HuH-7 (cell line): ENCODE data around the gene CFAP107.
"Not testable (repeated sequence)": the region's sequence is repeated elsewhere in the genome, so short reads cannot be mapped to it uniquely, and the experiment has no call there.

Experiments
- DNase-seq: peaks from one replicate; pipeline ENCODE4 v3.0.0; 2011; ENCODE audit warnings: low spot score

Gene CFAP107

GRCh38 chr1:12778907-12779306 is 32.9 kb downstream of the CFAP107 start:
- DNase-seq: no peak

GRCh38 chr1:12781488-12781887 is 35.5 kb downstream of the CFAP107 start:
- DNase-seq: not testable (repeated sequence)

GRCh38 chr1:12783783-12784182 is 37.8 kb downstream of the CFAP107 start:
- DNase-seq: not testable (repeated sequence)

GRCh38 chr1:12784729-12785128 is 38.7 kb downstream of the CFAP107 start:
- not testable (repeated sequence) for DNase-seq

- not testable (repeated sequence) for DNase-seq
Observed at GRCh38 chr1:12791097-12791496, 45.1 kb downstream of the CFAP107 start, which contains the start of gene PRAMEF1. PRAMEF1 (plus strand) TSS chr1:12791397; CDS start chr1:12793228, 1,831 bp downstream.

- DNase-seq: no peak
Observed at GRCh38 chr1:12798911-12799310, 52.9 kb downstream of the CFAP107 start.

GRCh38 chr1:12799730-12800129 is 53.7 kb downstream of the CFAP107 start:
- DNase-seq: no peak

GRCh38 chr1:12809933-12810332 is 63.9 kb downstream of the CFAP107 start:
- DNase-seq: no peak

GRCh38 chr1:12810691-12811408 is 64.8 kb downstream of the CFAP107 start:
- DNase-seq: no peak

GRCh38 chr1:12811409-12811784 is 65.4 kb downstream of the CFAP107 start:
- DNase-seq: no peak
